Measurements from ENCODE around the gene SRPK3. TPM values are rescaled to one million over a fixed set of nuclear protein-coding genes. Genes with fewer than 3 reads are reported as not detected.

The SRPK3 gene
- total RNA-seq, 2 experiments from 2014 or later, result not detected

- POLR2A ChIA-PET, result no interaction called here
Observed at GRCh38 chrX:153773741-153774575, 6.9 kb upstream of the SRPK3 start.

DNA sequence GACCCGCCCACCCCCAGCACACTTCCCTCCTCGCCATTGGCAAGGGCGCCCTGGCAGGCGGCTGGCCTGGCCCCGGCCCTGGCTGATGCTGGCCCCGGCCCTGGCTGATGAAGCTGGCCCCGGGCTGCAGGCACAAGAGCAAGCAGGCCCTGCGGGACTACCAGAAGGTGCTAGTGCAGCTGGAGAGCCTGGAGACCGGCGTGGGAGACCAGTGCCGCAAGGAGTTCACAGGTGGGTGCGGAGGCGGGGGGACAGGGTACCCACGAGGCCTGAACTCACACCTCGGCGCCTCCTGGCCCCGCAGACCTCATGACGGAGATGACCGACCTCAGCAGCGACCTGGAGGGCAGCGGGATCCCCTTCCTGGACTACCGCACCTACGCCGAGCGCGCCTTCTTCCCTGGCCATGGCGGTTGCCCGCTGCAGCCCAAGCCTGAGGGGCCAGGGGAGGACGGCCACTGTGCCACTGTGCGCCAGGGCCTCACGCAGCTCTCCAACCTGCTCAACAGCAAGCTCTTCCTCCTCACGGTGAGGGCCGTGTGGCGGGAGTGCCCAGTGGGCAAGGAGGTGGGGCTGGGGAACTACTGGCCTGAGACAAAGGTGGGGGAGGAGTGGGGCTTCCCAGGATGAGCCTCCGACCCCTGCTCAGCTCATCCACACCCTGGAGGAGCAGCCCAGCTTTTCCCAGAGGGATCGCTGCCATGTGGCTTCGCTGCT lies 6.1 kb upstream of the SRPK3 start:
- H3K79me2 ChIP-seq (ENCODE audit: insufficient read depth, low read depth, low read length), result no peaks in the 10 kb centered on the region
- BruUV-seq (replicated peaks), result no TSS peak

More at GRCh38 chrX:153773741-153774575, 6.9 kb upstream of the SRPK3 start:
- Histone ChIP-seq H3K79me2 (ENCODE audit: insufficient read depth, low read depth, low read length) (no peaks in the 10 kb centered on the region), H3K4me3 (ENCODE audit: low read depth, low read length, poor library complexity, severe bottlenecking) (no peak overlapping the region), H3K27ac (ENCODE audit: low read depth, low read length, poor library complexity, severe bottlenecking) (no peak overlapping the region), H2AFZ (ENCODE audit: low read length) (no peak overlapping the region), H3K9me2 (ENCODE audit: insufficient read depth, low read length) (no peaks in the 10 kb centered on the region), H3K36me3 (ENCODE audit: insufficient read depth, low read length) (no peaks in the 10 kb centered on the region), H4K20me1 (ENCODE audit: insufficient read depth, low read length) (no peaks in the 10 kb centered on the region), H3K9me3 (ENCODE audit: low read length) (no peaks in the 10 kb centered on the region), H3K4me1 (ENCODE audit: insufficient read depth, low read length, poor library complexity, severe bottlenecking) (no peaks in the 10 kb centered on the region), H3K4me2 (ENCODE audit: low read length) (no peak overlapping the region)
- no peak for DNase-seq (ENCODE audit: low spot score)
- BruUV-seq (replicated peaks), result no TSS peak
- CTCF ChIA-PET (ENCODE audit: unreplicated experiment), result no interaction called here
- intact Hi-C loops (cut with micrococcal nuclease; ENCODE audit: unreplicated experiment), result no loop called here
- TF ChIP-seq EZH2phosphoT487 (IDR thresholded peaks at IDR 0.05; ENCODE audit: borderline replicate concordance, low read depth, low read length) (no peak), CTCF (conservative IDR thresholded peaks at IDR 0.05; ENCODE audit: low read length) (no peak)

More for the DNA sequence above, 6.1 kb upstream of the SRPK3 start:
- Histone ChIP-seq H3K27ac (ENCODE audit: low read depth, low read length, poor library complexity, severe bottlenecking) (no peak overlapping the region), H2AFZ (ENCODE audit: low read length) (no peak overlapping the region), H3K9me3 (ENCODE audit: low read length) (no peaks in the 10 kb centered on the region), H3K4me3 (ENCODE audit: low read depth, low read length, poor library complexity, severe bottlenecking) (no peak overlapping the region), H3K9me2 (ENCODE audit: insufficient read depth, low read length) (no peaks in the 10 kb centered on the region), H3K36me3 (ENCODE audit: insufficient read depth, low read length) (no peaks in the 10 kb centered on the region), H4K20me1 (ENCODE audit: insufficient read depth, low read length) (no peaks in the 10 kb centered on the region), H3K4me2 (ENCODE audit: low read length) (no peak overlapping the region), H3K4me1 (ENCODE audit: insufficient read depth, low read length, poor library complexity, severe bottlenecking) (no peaks in the 10 kb centered on the region)
- ChIA-PET POLR2A (no interaction called here), CTCF (ENCODE audit: unreplicated experiment) (no interaction called here)
- TF ChIP-seq EZH2phosphoT487 (IDR thresholded peaks at IDR 0.05; ENCODE audit: borderline replicate concordance, low read depth, low read length) (no peak), CTCF (conservative IDR thresholded peaks at IDR 0.05; ENCODE audit: low read length) (no peak)
- no peak for DNase-seq (ENCODE audit: low spot score)
- intact Hi-C loops (cut with micrococcal nuclease; ENCODE audit: unreplicated experiment), result no loop called here
